ENCODE results near the gene TCEAL3.
A peak's percentile ranks its signal among the peaks of the same experiment; 100 is the strongest.
"Not testable (repeated sequence)": the region's sequence is repeated elsewhere in the genome, so short reads cannot be mapped to it uniquely, and the experiment has no call there.

TCEAL3 gene

GRCh38 chrX:103628386-103629317, 20.9 kb downstream of the TCEAL3 start, which contains the start of gene TCEAL1:
Gene TCEAL1 (plus strand): TSS chrX:103628975. CDS start chrX:103629917, 942 bp downstream.
- H3K27me3 ChIP-seq (ENCODE audit: control insufficient read depth, insufficient read depth, low read length) = no peaks in the 10 kb centered on the region
- peak within 1 kb of the TSS; percentile 89 for H3K4me3 ChIP-seq (ENCODE audit: low read depth, low read length)
- peak within 1 kb of the TSS; percentile 77 for H3K9ac ChIP-seq (ENCODE audit: low read depth, low read length)
- peaks cover 2% of the 10 kb centered on the region for H3K4me1 ChIP-seq (ENCODE audit: control insufficient read depth, insufficient read depth, low read length)
- no peaks in the 10 kb centered on the region for H3K36me3 ChIP-seq (ENCODE audit: control insufficient read depth, insufficient read depth, low read length)
- no peaks in the 10 kb centered on the region for H3K9me3 ChIP-seq (ENCODE audit: control insufficient read depth, insufficient read depth, low read length)

GRCh38 chrX:103629318-103630170, 21.8 kb downstream of the TCEAL3 start:
- no peaks in the 10 kb centered on the region for H3K36me3 ChIP-seq (ENCODE audit: control insufficient read depth, insufficient read depth, low read length)
- peak overlapping the region; percentile 89 for H3K4me3 ChIP-seq (ENCODE audit: low read depth, low read length)
- H3K9me3 ChIP-seq (ENCODE audit: control insufficient read depth, insufficient read depth, low read length) = no peaks in the 10 kb centered on the region
- no peaks in the 10 kb centered on the region for H3K27me3 ChIP-seq (ENCODE audit: control insufficient read depth, insufficient read depth, low read length)
- H3K4me1 ChIP-seq (ENCODE audit: control insufficient read depth, insufficient read depth, low read length) = no peaks in the 10 kb centered on the region
- peak overlapping the region; percentile 77 for H3K9ac ChIP-seq (ENCODE audit: low read depth, low read length)

GRCh38 chrX:103630171-103630511, 22.4 kb downstream of the TCEAL3 start:
- no peak overlapping the region for H3K9ac ChIP-seq (ENCODE audit: low read depth, low read length)
- no peaks in the 10 kb centered on the region for H3K36me3 ChIP-seq (ENCODE audit: control insufficient read depth, insufficient read depth, low read length)
- no peaks in the 10 kb centered on the region for H3K9me3 ChIP-seq (ENCODE audit: control insufficient read depth, insufficient read depth, low read length)
- H3K4me3 ChIP-seq (ENCODE audit: low read depth, low read length) = peak overlapping the region; percentile 89
- no peaks in the 10 kb centered on the region for H3K27me3 ChIP-seq (ENCODE audit: control insufficient read depth, insufficient read depth, low read length)
- H3K4me1 ChIP-seq (ENCODE audit: control insufficient read depth, insufficient read depth, low read length) = no peaks in the 10 kb centered on the region

GRCh38 chrX:103631145-103631544, 23.4 kb downstream of the TCEAL3 start:
- no peak overlapping the region for H3K9ac ChIP-seq (ENCODE audit: low read depth, low read length)
- H3K4me1 ChIP-seq (ENCODE audit: control insufficient read depth, insufficient read depth, low read length) = no peaks in the 10 kb centered on the region
- no peak overlapping the region for H3K4me3 ChIP-seq (ENCODE audit: low read depth, low read length)
- no peaks in the 10 kb centered on the region for H3K36me3 ChIP-seq (ENCODE audit: control insufficient read depth, insufficient read depth, low read length)
- H3K27me3 ChIP-seq (ENCODE audit: control insufficient read depth, insufficient read depth, low read length) = no peaks in the 10 kb centered on the region
- no peaks in the 10 kb centered on the region for H3K9me3 ChIP-seq (ENCODE audit: control insufficient read depth, insufficient read depth, low read length)

- H3K4me1 ChIP-seq (ENCODE audit: control insufficient read depth, insufficient read depth, low read length) = peaks cover 2% of the 10 kb centered on the region
- H3K4me3 ChIP-seq (ENCODE audit: low read depth, low read length) = no peak overlapping the region
- H3K9me3 ChIP-seq (ENCODE audit: control insufficient read depth, insufficient read depth, low read length) = no peaks in the 10 kb centered on the region
- no peak overlapping the region for H3K9ac ChIP-seq (ENCODE audit: low read depth, low read length)
- no peaks in the 10 kb centered on the region for H3K27me3 ChIP-seq (ENCODE audit: control insufficient read depth, insufficient read depth, low read length)
- H3K36me3 ChIP-seq (ENCODE audit: control insufficient read depth, insufficient read depth, low read length) = no peaks in the 10 kb centered on the region
Measured at GRCh38 chrX:103635436-103635835, 27.7 kb downstream of the TCEAL3 start.

GRCh38 chrX:103637604-103638338, 30.0 kb downstream of the TCEAL3 start:
- Histone ChIP-seq H3K36me3 (ENCODE audit: control insufficient read depth, insufficient read depth, low read length) (no peaks in the 10 kb centered on the region), H3K4me1 (ENCODE audit: control insufficient read depth, insufficient read depth, low read length) (peaks cover 2% of the 10 kb centered on the region), H3K4me3 (ENCODE audit: low read depth, low read length) (no peak overlapping the region), H3K9ac (ENCODE audit: low read depth, low read length) (no peak overlapping the region), H3K9me3 (ENCODE audit: control insufficient read depth, insufficient read depth, low read length) (no peaks in the 10 kb centered on the region), H3K27me3 (ENCODE audit: control insufficient read depth, insufficient read depth, low read length) (no peaks in the 10 kb centered on the region)

- H3K4me1 ChIP-seq (ENCODE audit: control insufficient read depth, insufficient read depth, low read length); H3K4me3 ChIP-seq (ENCODE audit: low read depth, low read length); H3K27me3 ChIP-seq (ENCODE audit: control insufficient read depth, insufficient read depth, low read length); H3K9ac ChIP-seq (ENCODE audit: low read depth, low read length); H3K9me3 ChIP-seq (ENCODE audit: control insufficient read depth, insufficient read depth, low read length); H3K36me3 ChIP-seq (ENCODE audit: control insufficient read depth, insufficient read depth, low read length): not testable (repeated sequence)
Measured at GRCh38 chrX:103638479-103639346, 30.9 kb downstream of the TCEAL3 start.

- no peak overlapping the region for H3K4me3 ChIP-seq (ENCODE audit: low read depth, low read length)
- H3K4me1 ChIP-seq (ENCODE audit: control insufficient read depth, insufficient read depth, low read length) = peaks cover 2% of the 10 kb centered on the region
- H3K9ac ChIP-seq (ENCODE audit: low read depth, low read length) = no peak overlapping the region
- no peaks in the 10 kb centered on the region for H3K36me3 ChIP-seq (ENCODE audit: control insufficient read depth, insufficient read depth, low read length)
- no peaks in the 10 kb centered on the region for H3K9me3 ChIP-seq (ENCODE audit: control insufficient read depth, insufficient read depth, low read length)
- no peaks in the 10 kb centered on the region for H3K27me3 ChIP-seq (ENCODE audit: control insufficient read depth, insufficient read depth, low read length)
Measured at GRCh38 chrX:103640401-103641155, 32.8 kb downstream of the TCEAL3 start.

GRCh38 chrX:103644125-103644524, 36.4 kb downstream of the TCEAL3 start:
- no peak overlapping the region for H3K4me3 ChIP-seq (ENCODE audit: low read depth, low read length)
- no peaks in the 10 kb centered on the region for H3K36me3 ChIP-seq (ENCODE audit: control insufficient read depth, insufficient read depth, low read length)
- peaks cover 2% of the 10 kb centered on the region for H3K4me1 ChIP-seq (ENCODE audit: control insufficient read depth, insufficient read depth, low read length)
- H3K9ac ChIP-seq (ENCODE audit: low read depth, low read length) = no peak overlapping the region
- H3K9me3 ChIP-seq (ENCODE audit: control insufficient read depth, insufficient read depth, low read length) = no peaks in the 10 kb centered on the region
- no peaks in the 10 kb centered on the region for H3K27me3 ChIP-seq (ENCODE audit: control insufficient read depth, insufficient read depth, low read length)

- Histone ChIP-seq H3K4me1 (ENCODE audit: control insufficient read depth, insufficient read depth, low read length) (no peaks in the 10 kb centered on the region), H3K36me3 (ENCODE audit: control insufficient read depth, insufficient read depth, low read length) (no peaks in the 10 kb centered on the region), H3K4me3 (ENCODE audit: low read depth, low read length) (no peak overlapping the region), H3K27me3 (ENCODE audit: control insufficient read depth, insufficient read depth, low read length) (no peaks in the 10 kb centered on the region), H3K9ac (ENCODE audit: low read depth, low read length) (no peak overlapping the region), H3K9me3 (ENCODE audit: control insufficient read depth, insufficient read depth, low read length) (no peaks in the 10 kb centered on the region)
Measured at GRCh38 chrX:103647630-103648029, 39.9 kb downstream of the TCEAL3 start.
